ENCODE data around the gene DUS2.

The DUS2 gene

DNA sequence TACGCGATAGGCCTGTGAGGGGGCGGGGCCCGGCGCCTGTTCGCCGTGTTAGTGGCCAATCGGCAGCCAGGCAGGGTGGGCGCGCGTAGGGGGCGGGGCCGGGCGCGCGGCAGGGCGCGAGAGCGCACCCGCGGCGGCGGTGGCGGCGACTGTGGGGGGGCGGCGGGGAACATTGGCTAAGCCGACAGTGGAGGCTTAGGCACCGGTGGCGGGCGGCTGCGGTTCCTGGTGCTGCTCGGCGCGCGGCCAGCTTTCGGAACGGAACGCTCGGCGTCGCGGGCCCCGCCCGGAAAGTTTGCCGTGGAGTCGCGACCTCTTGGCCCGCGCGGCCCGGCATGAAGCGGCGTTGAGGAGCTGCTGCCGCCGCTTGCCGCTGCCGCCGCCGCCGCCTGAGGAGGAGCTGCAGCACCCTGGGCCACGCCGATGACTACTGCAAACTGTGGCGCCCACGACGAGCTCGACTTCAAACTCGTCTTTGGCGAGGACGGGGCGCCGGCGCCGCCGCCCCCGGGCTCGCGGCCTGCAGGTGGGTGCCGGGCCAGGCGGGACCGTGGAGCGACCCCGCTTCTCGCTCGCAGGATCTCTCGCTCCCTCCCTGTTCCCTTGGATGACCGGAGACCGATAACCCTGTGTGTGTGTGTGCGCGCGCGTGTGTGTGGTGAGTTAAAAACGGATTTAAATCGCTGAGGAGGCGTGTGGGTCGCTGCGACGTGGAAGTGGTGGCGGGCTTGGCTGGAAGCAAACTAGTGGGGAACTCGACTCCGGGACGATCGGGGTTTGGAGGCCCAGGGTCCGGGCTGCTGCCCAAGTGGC lies 62.4 kb downstream of the DUS2 start, which contains the start of gene NFATC3 (continued):
- peak; percentile 35; the same call in 1 of the 2 replicates for TF ChIP-seq PRDM4 (tag by site-specific recombination; IDR thresholded peaks at IDR 0.05)
- TF ChIP-seq ZNF843 (tag by site-specific recombination; IDR thresholded peaks at IDR 0.05): no peak
- TF ChIP-seq ZNF394 (tag by site-specific recombination; IDR thresholded peaks at IDR 0.05; ENCODE audit: borderline replicate concordance): no peak
- TF ChIP-seq ZNF140 (tag by site-specific recombination; IDR thresholded peaks at IDR 0.05): no peak
- no peak for TF ChIP-seq BCL11B (tag by site-specific recombination; IDR thresholded peaks at IDR 0.05; ENCODE audit: low read depth)
- TF ChIP-seq ZNF654 (tag by site-specific recombination; IDR thresholded peaks at IDR 0.05; ENCODE audit: low read depth): no peak
- no peak for TF ChIP-seq MZF1 (tag by site-specific recombination; IDR thresholded peaks at IDR 0.05; ENCODE audit: borderline replicate concordance)
- no peak for TF ChIP-seq ATF2 (tag by site-specific recombination; IDR thresholded peaks at IDR 0.05; ENCODE audit: low read depth)
- no peak for TF ChIP-seq REST (tag by site-specific recombination; IDR thresholded peaks at IDR 0.05)
- TF ChIP-seq, protein P1, sequence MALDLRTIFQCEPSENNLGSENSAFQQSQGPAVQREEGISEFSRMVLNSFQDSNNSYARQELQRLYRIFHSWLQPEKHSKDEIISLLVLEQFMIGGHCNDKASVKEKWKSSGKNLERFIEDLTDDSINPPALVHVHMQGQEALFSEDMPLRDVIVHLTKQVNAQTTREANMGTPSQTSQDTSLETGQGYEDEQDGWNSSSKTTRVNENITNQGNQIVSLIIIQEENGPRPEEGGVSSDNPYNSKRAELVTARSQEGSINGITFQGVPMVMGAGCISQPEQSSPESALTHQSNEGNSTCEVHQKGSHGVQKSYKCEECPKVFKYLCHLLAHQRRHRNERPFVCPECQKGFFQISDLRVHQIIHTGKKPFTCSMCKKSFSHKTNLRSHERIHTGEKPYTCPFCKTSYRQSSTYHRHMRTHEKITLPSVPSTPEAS (tag by site-specific recombination; IDR thresholded peaks at IDR 0.05): peak; percentile 63
- TF ChIP-seq ZBTB10 (tag by site-specific recombination; IDR thresholded peaks at IDR 0.05): no peak
- peak; percentile 53; the same call in 1 of the 2 replicates for TF ChIP-seq ZBTB48 (tag by site-specific recombination; IDR thresholded peaks at IDR 0.05)
- TF ChIP-seq ZNF23 (tag by site-specific recombination; IDR thresholded peaks at IDR 0.05; ENCODE audit: borderline replicate concordance): no peak
- TF ChIP-seq ZNF398 (tag by site-specific recombination; IDR thresholded peaks at IDR 0.05): no peak; the same call in 1 of the 2 replicates
- TF ChIP-seq GLI2 (tag by site-specific recombination; IDR thresholded peaks at IDR 0.05; ENCODE audit: borderline replicate concordance, low read depth): no peak
- TF ChIP-seq, protein P2, sequence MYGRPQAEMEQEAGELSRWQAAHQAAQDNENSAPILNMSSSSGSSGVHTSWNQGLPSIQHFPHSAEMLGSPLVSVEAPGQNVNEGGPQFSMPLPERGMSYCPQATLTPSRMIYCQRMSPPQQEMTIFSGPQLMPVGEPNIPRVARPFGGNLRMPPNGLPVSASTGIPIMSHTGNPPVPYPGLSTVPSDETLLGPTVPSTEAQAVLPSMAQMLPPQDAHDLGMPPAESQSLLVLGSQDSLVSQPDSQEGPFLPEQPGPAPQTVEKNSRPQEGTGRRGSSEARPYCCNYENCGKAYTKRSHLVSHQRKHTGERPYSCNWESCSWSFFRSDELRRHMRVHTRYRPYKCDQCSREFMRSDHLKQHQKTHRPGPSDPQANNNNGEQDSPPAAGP (tag by site-specific recombination; IDR thresholded peaks at IDR 0.05): no peak
- TF ChIP-seq ZNF580 (tag by site-specific recombination; IDR thresholded peaks at IDR 0.05): 0 out of 2 replicates have a peak, but pooled peaks have one; percentile 32
- TF ChIP-seq ZFP69B (tag by site-specific recombination; IDR thresholded peaks at IDR 0.05): no peak
- TF ChIP-seq ZNF416 (tag by site-specific recombination; IDR thresholded peaks at IDR 0.05): no peak
- TF ChIP-seq ZNF18 (tag by site-specific recombination; IDR thresholded peaks at IDR 0.05): no peak
- TF ChIP-seq OVOL3 (tag by site-specific recombination; IDR thresholded peaks at IDR 0.05): no peak
